ENCODE data around the gene FNTB.

GRCh38 chr14:65079768-65080167 lies 93.1 kb downstream of the FNTB start:
- TF ChIP-seq CTCF (IDR thresholded peaks at IDR 0.05) (no peak), POLR2A (IDR thresholded peaks at IDR 0.05) (no peak)
